Liver (tissue), 3 donors: Measurements from ENCODE around the gene ADRA2C.

Source experiments
- GABPA ChIP-seq, 2 donors: IDR thresholded peaks in 1 of 2; conservative IDR thresholded peaks in 1 of 2; 2 replicates each; pipeline ENCODE4 v1.6.1; 2016; ENCODE audit warnings: antibody characterized with exemption in 2 of 2, mild to moderate bottlenecking in 1 of 2, moderate library complexity in 1 of 2
- JUND ChIP-seq, 2 donors: IDR thresholded peaks; 2 replicates each; pipeline ENCODE4 v1.6.1; 2016; ENCODE audit warnings: antibody characterized with exemption in 2 of 2
- RXRA ChIP-seq, 2 donors: IDR thresholded peaks; 2 replicates each; pipeline ENCODE4 v1.6.1; 2017 to 2018; ENCODE audit warnings: antibody characterized with exemption in 2 of 2, mild to moderate bottlenecking in 1 of 2
- TAF1 ChIP-seq: conservative IDR thresholded peaks from 2 replicates; pipeline ENCODE4 v1.6.1; 2016; ENCODE audit warnings: antibody characterized with exemption, mild to moderate bottlenecking
- YY1 ChIP-seq: IDR thresholded peaks from 2 replicates; pipeline ENCODE4 v1.6.1; 2016; ENCODE audit warnings: antibody characterized with exemption, mild to moderate bottlenecking
- TF ChIP-seq, protein P1 (sequence below): IDR thresholded peaks from 2 replicates; pipeline ENCODE4 v1.6.1; 2016; ENCODE audit warnings: antibody characterized with exemption
- TF ChIP-seq, protein P2 (sequence below): fragments of 150-350 bp; IDR thresholded peaks from 2 replicates; pipeline ENCODE4 v1.5.1; 2017; ENCODE audit warnings: improper control_type of control experiment, low read depth, low read length; ENCODE audit not compliant: missing input control
- TF ChIP-seq, protein P3 (sequence below): IDR thresholded peaks from 2 replicates; pipeline ENCODE4 v1.6.1; 2016; ENCODE audit warnings: antibody characterized with exemption, mild to moderate bottlenecking
- TF ChIP-seq, protein P4 (sequence below): IDR thresholded peaks from 2 replicates; pipeline ENCODE4 v1.6.1; 2016; ENCODE audit warnings: antibody characterized with exemption
- TF ChIP-seq, protein P5 (sequence below): IDR thresholded peaks from 2 replicates; pipeline ENCODE4 v1.6.1; 2016; ENCODE audit warnings: antibody characterized with exemption
- donor health status: healthy.
- donor health status: healthy.

DNA sequence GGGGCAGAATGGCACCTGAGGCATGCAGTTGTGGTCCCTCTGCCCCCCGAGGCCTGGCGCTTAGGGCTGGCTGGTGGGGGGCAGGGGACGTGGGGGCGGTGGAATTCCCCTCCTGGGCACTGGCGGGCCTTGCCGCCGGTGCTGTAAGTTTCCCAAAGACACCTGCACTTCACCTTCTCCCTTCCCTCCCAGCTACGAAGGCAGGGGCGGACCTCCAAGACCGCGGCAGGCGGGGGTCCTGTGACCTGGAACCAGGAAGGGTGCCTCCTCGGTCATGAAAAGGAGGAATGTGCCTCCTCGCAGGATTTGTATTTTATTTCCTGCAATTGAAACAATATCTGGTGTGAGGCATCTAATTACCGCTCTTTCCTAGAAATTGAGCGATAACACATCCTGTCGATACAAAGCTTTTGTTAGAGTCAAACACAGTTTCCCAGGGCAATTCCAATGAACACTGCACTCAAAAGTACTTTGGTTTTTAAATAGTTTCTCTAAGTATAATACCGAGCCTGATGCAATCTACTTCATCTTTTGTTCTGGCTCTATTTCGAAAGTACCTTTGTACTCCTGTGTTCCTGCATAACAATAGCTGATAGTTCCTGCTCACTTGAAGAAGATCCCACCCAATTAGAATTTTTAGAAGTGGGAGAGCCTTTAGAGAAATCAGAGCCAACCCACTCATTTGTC lies 12.3 kb upstream of the ADRA2C start:
- TF ChIP-seq JUND (IDR thresholded peaks at IDR 0.05) (no peak), TAF1 (no peak), GABPA (IDR thresholded peaks at IDR 0.05 in 1 of 2, conservative IDR thresholded peaks at IDR 0.05 in 1 of 2) (no peak), YY1 (no peak), RXRA (IDR thresholded peaks at IDR 0.05) (no peak)
- TF ChIP-seq, protein P1, sequence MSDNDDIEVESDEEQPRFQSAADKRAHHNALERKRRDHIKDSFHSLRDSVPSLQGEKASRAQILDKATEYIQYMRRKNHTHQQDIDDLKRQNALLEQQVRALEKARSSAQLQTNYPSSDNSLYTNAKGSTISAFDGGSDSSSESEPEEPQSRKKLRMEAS: no peak
- TF ChIP-seq, protein P2, sequence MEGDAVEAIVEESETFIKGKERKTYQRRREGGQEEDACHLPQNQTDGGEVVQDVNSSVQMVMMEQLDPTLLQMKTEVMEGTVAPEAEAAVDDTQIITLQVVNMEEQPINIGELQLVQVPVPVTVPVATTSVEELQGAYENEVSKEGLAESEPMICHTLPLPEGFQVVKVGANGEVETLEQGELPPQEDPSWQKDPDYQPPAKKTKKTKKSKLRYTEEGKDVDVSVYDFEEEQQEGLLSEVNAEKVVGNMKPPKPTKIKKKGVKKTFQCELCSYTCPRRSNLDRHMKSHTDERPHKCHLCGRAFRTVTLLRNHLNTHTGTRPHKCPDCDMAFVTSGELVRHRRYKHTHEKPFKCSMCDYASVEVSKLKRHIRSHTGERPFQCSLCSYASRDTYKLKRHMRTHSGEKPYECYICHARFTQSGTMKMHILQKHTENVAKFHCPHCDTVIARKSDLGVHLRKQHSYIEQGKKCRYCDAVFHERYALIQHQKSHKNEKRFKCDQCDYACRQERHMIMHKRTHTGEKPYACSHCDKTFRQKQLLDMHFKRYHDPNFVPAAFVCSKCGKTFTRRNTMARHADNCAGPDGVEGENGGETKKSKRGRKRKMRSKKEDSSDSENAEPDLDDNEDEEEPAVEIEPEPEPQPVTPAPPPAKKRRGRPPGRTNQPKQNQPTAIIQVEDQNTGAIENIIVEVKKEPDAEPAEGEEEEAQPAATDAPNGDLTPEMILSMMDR: no peak
- TF ChIP-seq, protein P3, sequence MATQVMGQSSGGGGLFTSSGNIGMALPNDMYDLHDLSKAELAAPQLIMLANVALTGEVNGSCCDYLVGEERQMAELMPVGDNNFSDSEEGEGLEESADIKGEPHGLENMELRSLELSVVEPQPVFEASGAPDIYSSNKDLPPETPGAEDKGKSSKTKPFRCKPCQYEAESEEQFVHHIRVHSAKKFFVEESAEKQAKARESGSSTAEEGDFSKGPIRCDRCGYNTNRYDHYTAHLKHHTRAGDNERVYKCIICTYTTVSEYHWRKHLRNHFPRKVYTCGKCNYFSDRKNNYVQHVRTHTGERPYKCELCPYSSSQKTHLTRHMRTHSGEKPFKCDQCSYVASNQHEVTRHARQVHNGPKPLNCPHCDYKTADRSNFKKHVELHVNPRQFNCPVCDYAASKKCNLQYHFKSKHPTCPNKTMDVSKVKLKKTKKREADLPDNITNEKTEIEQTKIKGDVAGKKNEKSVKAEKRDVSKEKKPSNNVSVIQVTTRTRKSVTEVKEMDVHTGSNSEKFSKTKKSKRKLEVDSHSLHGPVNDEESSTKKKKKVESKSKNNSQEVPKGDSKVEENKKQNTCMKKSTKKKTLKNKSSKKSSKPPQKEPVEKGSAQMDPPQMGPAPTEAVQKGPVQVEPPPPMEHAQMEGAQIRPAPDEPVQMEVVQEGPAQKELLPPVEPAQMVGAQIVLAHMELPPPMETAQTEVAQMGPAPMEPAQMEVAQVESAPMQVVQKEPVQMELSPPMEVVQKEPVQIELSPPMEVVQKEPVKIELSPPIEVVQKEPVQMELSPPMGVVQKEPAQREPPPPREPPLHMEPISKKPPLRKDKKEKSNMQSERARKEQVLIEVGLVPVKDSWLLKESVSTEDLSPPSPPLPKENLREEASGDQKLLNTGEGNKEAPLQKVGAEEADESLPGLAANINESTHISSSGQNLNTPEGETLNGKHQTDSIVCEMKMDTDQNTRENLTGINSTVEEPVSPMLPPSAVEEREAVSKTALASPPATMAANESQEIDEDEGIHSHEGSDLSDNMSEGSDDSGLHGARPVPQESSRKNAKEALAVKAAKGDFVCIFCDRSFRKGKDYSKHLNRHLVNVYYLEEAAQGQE: no peak
- TF ChIP-seq, protein P4, sequence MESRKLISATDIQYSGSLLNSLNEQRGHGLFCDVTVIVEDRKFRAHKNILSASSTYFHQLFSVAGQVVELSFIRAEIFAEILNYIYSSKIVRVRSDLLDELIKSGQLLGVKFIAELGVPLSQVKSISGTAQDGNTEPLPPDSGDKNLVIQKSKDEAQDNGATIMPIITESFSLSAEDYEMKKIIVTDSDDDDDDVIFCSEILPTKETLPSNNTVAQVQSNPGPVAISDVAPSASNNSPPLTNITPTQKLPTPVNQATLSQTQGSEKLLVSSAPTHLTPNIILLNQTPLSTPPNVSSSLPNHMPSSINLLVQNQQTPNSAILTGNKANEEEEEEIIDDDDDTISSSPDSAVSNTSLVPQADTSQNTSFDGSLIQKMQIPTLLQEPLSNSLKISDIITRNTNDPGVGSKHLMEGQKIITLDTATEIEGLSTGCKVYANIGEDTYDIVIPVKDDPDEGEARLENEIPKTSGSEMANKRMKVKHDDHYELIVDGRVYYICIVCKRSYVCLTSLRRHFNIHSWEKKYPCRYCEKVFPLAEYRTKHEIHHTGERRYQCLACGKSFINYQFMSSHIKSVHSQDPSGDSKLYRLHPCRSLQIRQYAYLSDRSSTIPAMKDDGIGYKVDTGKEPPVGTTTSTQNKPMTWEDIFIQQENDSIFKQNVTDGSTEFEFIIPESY: no peak
- TF ChIP-seq, protein P5, sequence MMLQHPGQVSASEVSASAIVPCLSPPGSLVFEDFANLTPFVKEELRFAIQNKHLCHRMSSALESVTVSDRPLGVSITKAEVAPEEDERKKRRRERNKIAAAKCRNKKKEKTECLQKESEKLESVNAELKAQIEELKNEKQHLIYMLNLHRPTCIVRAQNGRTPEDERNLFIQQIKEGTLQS: no peak
